Measurements from ENCODE around the gene UROD. TPM values are rescaled to one million over a fixed set of nuclear protein-coding genes. Genes with fewer than 3 reads are reported as not detected.

UROD gene
- total and polyA plus RNA-seq, 11 donors = 58.2 to 95.8 (median 80.1) TPM

DNA sequence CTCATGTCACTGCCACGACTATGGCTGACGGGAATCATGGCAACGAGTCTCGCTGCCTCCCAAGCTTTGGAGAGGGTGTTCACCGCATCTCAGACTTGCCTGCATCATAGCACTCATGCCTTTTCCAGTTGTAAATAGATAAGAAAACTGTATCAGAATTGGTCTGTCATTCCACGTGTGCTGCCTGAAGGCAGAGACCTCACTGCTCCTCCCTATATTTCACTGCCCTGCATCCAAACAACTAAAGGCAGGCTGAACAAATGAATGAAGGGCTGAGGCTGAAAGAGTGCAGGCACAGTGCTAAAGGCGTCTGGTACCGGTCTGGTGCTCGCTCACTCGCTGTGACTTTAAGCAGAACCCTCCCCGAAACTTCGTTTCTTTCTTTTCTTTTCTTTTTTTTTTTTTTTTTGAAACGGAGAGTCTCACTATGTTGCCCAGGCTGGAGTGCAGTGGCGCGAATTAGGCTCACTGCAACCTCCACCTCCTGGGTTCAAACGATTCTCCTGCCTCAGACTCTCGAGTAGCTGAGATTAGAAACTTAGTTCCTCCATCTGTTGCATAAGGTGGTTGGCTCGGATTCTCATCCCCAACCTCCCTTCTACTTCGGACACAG is 26.2 kb upstream of the UROD start:
- intact Hi-C loops (cut with DNase I) = loop anchor here in 3 of 10 donors (1.0 to 10.0 kb wide), 7 partner anchors 25 to 201 kb away; partner anchors contain the start of genes BEST4 (in 2 of the 3), HECTD3 (in 1 of the 3), PTCH2 (in 1 of the 3) and UROD (in 1 of the 3)
- Histone ChIP-seq H3K27ac (peak overlapping the region in 11 of 12 donors; percentile 39 to 84 (median 78)), H3K27me3 (no peaks in the 10 kb centered on the region), H3K9me3 (no peaks in the 10 kb centered on the region), H3K36me3 (peaks cover 0 to 7% (median 4%) of the 10 kb centered on the region in 9 donors), H3K4me1 (peaks cover 2 to 23% (median 10%) of the 10 kb centered on the region in 12 donors), H3K4me3 (peak overlapping the region; percentile 54 to 92 (median 74))
- TF ChIP-seq POLR2A (IDR thresholded peaks at IDR 0.05) = no peak
- TF ChIP-seq, protein P1, sequence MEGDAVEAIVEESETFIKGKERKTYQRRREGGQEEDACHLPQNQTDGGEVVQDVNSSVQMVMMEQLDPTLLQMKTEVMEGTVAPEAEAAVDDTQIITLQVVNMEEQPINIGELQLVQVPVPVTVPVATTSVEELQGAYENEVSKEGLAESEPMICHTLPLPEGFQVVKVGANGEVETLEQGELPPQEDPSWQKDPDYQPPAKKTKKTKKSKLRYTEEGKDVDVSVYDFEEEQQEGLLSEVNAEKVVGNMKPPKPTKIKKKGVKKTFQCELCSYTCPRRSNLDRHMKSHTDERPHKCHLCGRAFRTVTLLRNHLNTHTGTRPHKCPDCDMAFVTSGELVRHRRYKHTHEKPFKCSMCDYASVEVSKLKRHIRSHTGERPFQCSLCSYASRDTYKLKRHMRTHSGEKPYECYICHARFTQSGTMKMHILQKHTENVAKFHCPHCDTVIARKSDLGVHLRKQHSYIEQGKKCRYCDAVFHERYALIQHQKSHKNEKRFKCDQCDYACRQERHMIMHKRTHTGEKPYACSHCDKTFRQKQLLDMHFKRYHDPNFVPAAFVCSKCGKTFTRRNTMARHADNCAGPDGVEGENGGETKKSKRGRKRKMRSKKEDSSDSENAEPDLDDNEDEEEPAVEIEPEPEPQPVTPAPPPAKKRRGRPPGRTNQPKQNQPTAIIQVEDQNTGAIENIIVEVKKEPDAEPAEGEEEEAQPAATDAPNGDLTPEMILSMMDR (IDR thresholded peaks at IDR 0.05) = no peak
- ATAC-seq = peak in 2 of 4 donors; percentile 18 to 63
- no peak for DNase-seq
- 3 to 5% (median 4%) methylated on average over 18 to 19 of the region's 19 CpGs for WGBS, 4 donors

DNA sequence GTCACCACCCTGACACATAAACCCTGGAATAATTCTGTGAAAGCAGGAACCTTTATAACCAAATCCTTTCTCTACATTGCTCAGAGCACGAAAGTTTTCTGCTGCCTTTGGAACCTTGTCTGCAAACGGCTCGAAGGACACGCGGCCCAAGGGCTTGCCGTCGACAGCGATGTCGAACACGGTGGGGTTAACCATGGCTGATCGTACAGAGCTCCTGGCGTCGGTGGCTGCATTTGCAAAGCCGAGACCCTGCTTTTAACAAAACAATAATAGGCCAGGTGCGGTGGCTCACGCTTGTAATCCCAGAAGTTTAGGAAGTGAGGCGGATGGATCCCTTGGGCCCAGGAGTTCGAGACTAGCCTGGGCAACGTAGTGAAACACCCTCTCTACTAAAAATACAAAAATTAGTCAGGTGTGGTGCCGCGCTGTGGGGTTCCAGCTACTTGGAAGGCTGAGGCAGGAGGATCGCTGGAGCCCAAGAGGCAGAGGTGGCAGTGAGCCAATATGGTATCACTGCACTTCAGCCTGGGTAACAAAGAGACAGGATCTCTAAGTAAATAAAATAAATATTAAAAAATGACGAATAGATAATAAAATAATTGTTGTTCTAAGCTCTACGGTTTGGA is 23.4 kb upstream of the UROD start:
- TF ChIP-seq, protein P1 (IDR thresholded peaks at IDR 0.05) = no peak
- no peak for DNase-seq
- Histone ChIP-seq H3K4me3 (no peak overlapping the region), H3K36me3 (no peaks in the 10 kb centered on the region), H3K4me1 (peaks cover 2 to 16% (median 10%) of the 10 kb centered on the region in 12 donors), H3K9me3 (no peaks in the 10 kb centered on the region), H3K27me3 (no peaks in the 10 kb centered on the region), H3K27ac (no peak overlapping the region)
- 86 to 88% (median 87%) methylated on average over 24 of the region's 24 CpGs for WGBS, 4 donors
- intact Hi-C loops (cut with DNase I) = loop anchor here in 3 of 10 donors (5.0 to 10.0 kb wide), 5 partner anchors 144 to 204 kb away; partner anchors contain the start of genes BEST4 (in 2 of the 3) and PTCH2 (in 1 of the 3)
- ATAC-seq = no peak

DNA sequence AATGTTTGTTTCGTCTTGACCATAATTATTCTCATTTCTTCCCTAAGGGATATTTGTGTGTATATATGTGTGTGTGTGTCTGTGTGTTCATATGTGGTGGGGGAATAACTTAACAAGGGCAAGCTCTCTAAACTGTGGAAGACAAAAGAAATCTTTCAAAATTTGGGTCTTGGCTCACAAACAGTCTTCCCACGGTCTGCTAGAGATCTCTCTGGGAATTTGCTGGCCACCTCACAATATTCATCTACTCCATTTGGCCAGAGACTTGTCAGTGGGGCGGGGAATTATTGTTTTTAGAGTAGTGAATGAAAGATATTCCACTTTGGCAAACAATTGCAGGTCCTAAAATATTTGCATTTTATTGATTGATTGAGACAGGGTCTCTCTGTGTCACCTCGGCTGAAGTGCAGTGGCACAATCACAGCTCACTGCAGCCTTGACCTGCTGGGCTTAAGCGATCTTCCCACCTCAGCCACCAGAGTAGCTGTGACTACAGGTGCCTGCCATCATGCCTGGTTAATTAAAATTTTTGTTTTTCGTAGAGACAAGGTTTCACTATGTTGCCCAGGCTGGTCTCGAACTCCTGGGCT is 17.6 kb upstream of the UROD start:
- no peak overlapping the region for H3K27ac ChIP-seq
- 61 to 77% (median 67%) methylated on average over 7 of the region's 7 CpGs for WGBS, 4 donors

More for the DNA sequence above, 17.6 kb upstream of the UROD start:
- TF ChIP-seq, protein P1 (IDR thresholded peaks at IDR 0.05) = no peak
- no peak for TF ChIP-seq POLR2A (IDR thresholded peaks at IDR 0.05)
- Histone ChIP-seq H3K4me1 (peaks cover 0 to 11% (median 0%) of the 10 kb centered on the region in 12 donors), H3K36me3 (no peaks in the 10 kb centered on the region), H3K9me3 (no peaks in the 10 kb centered on the region), H3K27me3 (no peaks in the 10 kb centered on the region), H3K4me3 (peak overlapping the region in 1 of 12 donors; percentile 3)
- ATAC-seq (peak in 1 of 4 donors; percentile 61), DNase-seq (no peak)
- intact Hi-C loops (cut with DNase I) = no loop called here
